Measurements from ENCODE around the gene NECTIN3. TPM values are rescaled to one million over a fixed set of nuclear protein-coding genes. Genes with fewer than 3 reads are reported as not detected.

NECTIN3 gene
- total RNA-seq, 1 donor from 2014 or later, result 19.8 TPM

DNA sequence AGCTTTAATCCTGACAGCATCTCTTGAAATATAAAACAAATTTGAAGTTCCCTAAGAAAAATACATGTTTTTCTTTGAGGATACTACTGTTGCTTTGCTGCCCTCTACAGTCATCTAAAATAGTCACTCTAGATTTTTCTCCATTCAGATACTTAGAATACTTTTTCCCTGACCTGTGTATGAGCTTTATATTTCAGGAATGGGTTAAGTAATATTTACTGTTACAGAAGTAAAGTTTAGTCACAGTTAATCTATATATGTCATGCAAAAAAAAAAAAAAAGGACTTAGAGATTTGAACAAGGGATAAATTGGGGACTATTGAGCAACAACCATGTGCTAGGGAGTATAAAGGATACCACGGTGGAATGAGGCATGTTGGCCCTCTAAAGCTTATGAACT, 8.8 kb downstream of the NECTIN3 start:
- no peak for DNase-seq (ENCODE audit: low spot score)

DNA sequence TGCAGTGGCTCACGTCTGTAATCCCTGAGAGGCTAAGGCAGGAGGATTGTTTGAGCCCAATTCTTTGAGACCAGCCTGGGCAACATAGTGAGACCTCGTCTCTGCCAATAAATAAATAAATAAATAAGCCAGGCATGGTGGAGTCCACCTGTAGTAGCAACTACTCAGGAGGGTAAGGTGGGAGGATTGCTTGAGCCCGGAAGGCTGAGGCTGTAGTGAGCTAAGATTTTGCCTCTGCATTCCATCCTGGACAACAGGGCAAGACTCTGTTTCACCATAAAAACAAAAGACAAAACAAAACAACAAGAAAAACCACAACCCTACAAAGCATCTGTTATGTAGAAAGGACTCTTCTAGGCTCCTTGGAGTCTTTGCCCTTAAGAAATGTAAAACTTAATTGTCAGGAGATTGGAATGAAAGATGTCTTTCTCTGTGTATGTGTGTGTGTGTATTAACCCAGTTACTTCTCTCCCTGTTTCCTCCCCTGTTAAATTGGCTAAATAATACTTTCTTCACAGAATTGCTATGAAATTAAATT, 9.5 kb downstream of the NECTIN3 start:
- no peak for DNase-seq (ENCODE audit: low spot score)

DNA sequence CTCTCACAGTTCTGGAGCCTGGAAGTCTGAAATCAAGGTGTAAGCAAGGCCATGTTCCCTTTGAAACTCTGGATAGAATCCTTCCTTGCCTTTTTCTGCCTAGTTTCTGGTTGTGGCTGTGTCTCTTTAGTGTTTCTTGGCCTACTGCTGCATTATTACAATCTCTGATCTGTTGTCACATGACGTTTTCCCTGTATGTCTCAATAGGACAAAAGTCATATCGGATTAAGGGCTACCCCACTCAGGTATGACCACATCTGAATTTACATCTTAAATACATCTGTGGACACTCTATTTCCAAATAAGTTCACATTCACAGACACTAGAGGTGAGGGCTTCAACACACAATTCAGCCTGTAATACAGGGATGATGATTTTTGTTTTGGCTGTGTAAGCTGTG, 13.3 kb downstream of the NECTIN3 start:
- DNase-seq (ENCODE audit: low spot score), result no peak

DNA sequence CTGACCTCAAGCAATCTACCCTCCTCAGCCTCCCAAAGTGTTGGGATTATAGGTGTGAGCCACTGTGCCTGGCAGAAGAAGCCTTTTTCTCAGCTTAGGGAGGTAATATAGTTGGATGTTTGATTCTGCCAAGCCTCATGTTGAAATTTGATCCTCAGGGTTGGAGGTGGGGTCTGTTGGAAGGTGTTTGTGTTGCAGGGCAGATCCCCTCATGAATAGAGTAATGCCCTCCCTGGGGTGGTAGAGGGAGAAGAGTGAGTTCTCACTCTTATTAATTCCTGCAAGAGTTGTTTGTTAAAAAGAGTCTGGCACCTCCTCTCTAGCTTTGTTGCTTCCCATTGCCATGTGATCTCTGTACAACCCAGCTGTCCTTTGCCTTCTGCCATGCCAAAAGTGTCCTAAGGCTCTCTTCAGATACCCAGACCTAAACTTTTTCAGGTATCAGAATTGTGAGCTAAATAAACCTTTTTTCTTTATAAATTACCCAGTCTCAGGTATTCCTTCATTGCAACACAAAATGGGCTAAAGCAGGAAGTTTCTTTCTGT, 16.4 kb downstream of the NECTIN3 start:
- DNase-seq (ENCODE audit: low spot score), result no peak

DNA sequence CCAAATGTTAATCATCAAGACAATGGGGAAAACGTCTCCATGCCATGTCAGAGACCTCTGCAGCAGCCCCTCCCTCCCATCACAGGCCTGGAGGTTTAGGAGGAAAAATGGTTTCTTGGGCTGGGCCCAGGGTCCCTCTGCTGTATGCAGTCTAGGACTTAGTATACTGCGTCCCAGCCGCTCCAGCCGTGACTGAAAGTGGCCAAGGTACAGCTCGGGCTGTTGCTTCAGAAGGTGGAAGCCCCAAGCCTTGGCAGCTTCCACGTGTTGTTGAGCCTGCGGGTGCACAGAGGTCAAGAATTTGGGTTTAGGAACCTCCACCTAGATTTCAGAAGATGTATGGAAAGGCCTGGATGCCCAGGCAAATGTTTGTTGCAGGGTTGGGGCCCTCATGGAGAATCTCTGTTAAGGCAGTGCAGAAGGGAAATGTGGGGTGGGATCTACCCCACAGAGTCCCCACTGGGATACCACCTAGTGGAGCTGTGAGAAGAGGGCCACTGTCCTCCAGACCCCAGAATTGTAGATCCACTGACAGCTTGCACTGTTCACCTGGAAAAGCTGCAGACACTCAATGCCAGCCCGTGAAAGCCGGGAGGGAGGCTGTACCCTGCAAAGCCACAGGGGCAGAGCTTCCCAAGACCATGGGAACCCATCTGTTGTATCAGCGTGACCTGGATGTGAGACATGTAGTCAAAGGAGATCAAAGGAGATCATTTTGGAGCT, 25.0 kb downstream of the NECTIN3 start:
- no peak for DNase-seq (ENCODE audit: low spot score)

DNA sequence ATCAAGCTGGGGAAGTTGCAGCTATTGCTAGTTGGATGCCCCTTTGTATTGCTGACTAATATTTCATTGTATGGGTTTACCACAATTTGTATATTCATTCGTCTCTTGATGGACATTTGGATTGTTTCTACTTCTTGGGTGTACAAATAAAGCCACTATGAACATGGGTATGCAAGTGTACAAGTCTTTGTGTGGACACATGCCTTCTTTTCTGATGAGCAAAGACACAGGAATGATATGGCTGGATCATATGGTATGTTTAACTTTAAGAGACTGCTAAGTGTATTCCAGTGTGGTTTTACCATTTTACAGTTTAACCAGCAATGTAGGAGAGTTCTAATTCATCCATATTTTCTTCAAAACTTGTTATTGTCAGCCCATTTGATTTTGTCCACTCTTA, 32.2 kb downstream of the NECTIN3 start:
- no peak for DNase-seq (ENCODE audit: low spot score)

DNA sequence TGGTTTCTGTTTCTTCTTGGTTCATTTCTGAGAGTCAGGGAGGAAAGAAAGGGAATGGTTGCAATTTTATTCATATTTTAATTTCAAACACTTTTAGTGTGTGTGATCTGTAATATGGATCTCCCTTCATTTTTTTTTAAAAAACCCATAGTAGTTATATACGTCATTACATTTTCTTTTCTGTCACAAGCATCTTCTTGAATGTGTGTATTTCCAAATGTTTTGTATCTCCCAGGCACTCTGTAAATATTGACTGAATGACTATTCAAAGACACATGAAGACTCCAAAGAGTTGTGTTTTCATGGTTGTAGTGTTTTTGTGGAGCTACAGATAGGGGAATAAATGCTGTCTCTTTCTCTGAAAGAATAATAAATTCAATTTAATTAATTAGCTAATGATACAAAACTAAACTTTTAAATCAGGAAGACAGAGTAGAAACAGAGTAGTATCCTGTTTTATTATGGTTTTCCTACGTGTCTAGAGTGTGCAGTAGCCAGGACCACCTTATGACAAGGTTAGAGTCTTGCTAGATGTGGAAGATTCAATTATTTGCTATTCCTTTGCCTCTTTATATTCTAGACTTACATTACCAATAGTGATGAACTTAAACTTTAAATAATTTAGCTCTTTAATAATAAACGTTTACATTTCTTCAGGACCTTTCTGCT, 35.5 kb downstream of the NECTIN3 start:
- DNase-seq (ENCODE audit: low spot score), result no peak

DNA sequence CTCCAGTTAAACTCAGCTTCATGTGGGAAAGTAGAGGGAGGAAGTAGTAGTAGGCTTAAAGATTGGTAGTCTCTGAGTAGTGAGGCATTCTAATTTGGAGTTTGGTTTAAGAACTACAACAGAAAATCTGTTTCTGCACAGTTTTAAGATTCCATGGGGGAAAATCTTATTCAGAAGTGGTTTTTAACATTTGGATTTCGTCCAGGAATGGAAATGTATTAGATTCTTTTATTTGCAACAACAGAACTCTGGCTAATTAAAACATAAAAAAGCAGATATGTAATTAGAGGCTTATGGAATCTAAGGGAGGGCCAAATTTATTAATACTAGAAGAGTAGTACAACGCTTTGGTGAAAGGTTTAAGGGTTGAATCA, 36.0 kb downstream of the NECTIN3 start:
- DNase-seq (ENCODE audit: low spot score), result no peak

DNA sequence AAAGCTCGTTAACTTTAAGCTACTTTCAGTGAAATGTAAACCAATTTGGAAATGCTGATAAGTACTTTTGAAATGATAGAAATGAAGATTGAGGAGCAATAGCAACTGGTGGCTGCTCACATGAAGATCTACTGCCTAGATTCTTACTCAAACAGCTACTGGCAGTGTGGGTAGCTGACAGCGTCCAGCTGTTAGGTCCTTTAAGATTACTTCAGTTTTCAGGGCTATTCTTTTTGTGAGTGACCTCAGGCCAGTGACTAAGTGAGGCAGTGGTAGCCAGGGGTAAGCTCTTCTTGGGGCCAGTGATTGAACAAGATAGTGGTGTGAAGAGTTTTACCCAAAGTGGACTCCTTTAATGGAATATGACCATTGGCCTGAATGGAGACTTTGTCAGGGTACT, 41.3 kb downstream of the NECTIN3 start:
- DNase-seq (ENCODE audit: low spot score), result no peak

DNA sequence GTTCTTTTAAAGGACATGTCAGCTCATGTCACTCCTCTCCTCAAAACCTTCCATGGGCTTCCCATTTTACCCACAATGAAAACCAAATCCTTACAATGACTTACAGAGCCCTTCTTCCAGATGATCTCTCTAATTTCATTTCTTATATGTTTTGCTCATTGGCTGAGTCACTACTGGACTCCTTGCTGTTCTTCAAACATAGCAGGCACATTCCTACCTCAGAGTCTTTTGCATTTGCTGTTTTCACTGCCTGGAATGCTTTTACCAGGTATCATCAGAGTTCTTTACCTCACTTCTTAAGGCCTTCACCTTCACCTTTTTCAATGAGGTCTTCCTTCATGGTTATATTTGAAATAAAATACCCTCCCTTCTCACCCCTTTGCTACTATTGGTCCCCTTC, 57.3 kb downstream of the NECTIN3 start:
- DNase-seq (ENCODE audit: low spot score), result no peak

DNA sequence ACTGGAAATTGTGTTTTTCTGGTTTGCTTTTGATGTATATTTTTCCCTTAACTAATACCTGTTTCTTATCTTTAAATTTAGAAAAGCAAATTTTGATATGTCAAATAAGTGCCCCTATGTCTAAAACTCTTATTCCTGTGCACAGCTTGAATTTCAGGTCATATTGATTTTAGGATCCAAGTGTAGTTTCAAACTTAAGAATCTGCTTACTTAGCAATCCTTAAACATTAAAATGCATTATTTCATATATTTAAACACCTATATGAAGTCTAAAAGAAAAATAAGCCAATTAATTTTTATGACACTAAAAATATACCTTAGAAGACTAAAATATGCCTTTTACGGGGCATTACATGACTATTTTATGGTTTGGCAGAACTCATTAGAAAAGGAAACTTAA, 59.2 kb downstream of the NECTIN3 start:
- DNase-seq (ENCODE audit: low spot score), result no peak

DNA sequence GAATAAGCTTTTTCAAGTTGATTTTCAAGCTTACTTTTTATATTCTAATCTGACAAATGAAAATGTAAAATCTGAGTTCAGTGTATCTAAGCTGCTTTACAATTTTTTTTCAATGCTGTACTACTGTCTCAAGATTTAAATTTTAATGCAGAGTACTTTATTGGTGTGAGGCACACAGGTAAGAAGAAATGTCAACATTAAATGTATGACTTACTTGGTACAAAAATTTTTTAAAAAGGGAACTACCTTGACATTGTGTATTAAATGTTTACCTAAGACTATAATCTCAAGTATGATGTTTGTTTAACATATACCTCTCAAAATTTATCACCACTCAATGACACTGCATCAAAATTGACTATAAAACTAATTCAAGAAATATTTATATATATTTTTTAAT, 62.7 kb downstream of the NECTIN3 start:
- DNase-seq (ENCODE audit: low spot score), result no peak

DNA sequence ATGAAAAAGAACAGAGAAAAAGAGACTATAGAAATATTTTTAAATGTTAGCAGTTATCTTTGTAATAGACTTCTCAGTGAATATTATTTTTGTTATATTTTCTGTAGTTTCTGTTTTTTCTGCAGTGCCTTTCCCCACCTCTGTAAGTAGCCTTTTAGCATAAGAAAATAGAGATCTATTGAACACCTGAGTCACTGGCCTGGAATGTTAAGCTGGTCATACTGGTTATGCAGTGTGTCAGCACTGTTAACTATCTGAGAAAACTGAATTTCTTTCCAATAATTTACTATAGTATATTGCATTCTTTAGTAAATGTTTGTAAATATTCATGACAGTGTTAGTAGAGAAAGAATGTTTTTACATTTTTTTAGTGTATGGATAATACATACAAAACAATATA, 79.8 kb downstream of the NECTIN3 start:
- no peak for DNase-seq (ENCODE audit: low spot score)

DNA sequence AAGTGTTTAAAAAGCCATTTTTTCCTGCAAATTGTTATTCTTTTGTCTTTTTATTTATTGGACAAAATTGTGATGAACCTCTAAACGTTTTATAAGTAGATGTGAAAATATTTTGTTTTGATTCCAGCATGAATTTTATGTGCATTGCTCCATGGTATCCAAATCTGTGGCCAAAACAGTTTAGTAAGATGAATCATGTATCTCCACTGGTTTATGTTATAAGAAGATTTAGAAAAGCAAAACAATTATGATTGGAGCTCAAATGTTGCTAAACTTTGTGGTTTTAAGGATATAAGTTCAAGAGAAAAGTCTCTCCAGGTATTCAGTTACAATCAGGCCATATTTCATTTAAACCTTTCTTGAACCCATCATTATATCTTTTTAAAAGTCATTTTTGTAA, 80.9 kb downstream of the NECTIN3 start:
- DNase-seq (ENCODE audit: low spot score), result no peak

DNA sequence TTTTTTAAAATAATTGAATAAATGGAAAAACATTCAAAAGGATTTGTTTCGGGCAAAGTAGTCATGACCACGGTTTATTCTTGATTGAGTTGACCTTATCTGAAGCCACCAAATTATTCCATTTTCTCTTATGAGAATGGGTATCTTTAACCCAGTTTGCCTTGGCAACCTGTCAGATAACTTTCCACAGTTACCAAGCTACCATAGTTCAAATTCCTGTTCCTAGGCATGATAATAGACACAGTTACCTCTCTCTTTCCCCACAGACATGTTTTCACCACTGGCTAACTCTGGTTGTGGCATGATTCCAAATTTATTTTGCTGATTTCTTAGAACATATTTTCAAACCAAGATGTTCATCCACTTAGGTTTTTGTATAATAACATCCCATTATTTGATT, 84.9 kb downstream of the NECTIN3 start:
- no peak for DNase-seq (ENCODE audit: low spot score)

DNA sequence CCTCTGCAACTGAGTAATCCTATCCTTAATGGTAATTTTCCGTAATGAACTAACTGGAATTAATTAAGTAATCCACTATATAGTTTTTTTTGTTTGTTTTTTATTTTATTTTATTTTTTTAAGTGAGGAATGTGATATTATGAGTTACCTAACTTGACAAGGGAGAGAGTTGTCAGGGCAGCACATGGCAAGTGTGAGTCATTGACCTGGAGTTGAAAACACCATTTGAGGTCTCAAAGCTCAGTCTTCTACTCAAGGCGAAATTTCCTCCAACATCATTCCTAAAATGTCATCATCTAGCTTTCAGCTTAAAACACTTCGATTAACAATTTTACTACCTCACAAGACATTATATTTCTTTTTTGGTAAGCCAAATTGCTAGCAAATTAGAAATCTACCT, 87.8 kb downstream of the NECTIN3 start:
- no peak for DNase-seq (ENCODE audit: low spot score)

DNA sequence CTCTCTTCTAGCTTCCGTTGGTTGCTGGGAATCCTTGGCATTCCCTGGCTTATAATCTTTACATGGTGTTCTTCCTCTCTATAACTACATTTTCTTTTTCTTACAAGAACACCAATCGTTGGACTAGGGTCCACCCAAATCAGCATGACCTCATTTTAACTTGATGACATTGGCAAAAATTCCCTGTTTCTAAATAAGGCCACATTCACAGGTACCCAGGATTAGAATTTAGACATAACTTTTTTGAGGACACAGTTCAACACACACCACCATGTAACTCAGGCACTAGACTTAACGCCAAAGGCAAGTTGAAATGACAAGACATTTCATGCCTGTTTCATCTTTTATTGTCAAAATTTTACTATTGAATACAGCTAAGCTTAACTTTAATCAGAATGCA, 93.0 kb downstream of the NECTIN3 start:
- no peak for DNase-seq (ENCODE audit: low spot score)

DNA sequence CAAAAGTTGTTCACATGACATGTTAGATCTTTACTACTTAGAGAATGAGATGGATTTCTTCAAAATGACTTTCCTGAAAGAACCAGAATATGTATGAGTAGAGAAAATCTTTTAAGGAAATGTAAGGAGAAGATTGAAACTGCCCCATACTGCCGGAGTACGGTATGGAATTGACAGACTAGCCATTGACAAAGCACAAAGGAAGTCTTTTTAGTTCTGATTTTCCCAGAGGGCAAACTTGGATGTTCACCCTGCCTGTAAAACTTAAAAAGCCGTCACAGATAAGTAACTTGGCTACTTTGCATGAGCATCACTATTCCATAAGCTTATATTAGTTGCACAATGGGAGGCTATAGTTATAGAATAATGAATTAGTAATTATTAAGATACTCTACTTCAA, 93.8 kb downstream of the NECTIN3 start:
- no peak for DNase-seq (ENCODE audit: low spot score)

DNA sequence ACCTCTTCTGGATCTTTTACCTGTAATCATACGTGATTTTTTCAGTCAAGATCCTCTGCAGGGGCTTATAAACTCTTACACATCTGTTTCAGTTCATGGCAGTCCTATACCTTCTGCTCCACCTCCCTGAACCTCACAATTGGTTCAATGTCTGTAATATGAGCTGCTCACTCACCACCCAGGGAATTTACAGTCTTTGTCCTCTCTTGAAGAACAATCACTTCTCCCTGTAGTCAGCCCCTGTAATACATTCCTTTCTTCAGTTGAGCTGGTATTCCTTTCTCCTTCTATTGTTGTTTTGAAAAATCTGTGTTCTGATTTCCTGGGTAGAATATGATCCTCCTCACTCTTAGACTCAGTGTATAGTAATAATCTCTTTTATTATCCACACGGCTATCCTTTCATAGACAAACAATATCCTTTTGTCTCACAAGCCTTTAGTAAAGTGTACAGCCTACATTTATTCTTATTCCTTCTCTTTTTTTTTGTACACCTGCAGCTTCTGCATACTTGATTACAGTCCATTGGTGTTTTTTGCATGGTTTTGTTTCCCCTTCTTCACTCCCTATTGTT, 101.8 kb downstream of the NECTIN3 start:
- DNase-seq (ENCODE audit: low spot score), result no peak

DNA sequence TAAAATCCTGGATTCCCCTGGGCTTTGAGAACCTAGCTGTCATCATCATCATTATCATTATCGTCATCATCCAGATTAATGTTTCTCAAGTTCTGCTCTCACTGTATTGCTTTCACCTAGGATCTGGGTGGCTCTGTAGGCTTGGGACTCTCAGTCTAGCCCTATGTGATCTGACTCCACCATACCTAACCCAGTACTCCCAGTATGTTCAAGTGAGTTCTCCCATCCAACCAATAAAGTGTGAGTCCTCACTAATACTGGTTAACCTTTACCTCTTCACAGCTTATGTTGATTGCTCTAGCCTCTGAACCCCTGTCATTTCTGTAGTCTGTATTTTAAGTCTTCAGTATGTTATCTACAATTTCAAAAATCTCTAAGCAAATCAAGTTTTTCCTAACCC, 102.3 kb downstream of the NECTIN3 start:
- DNase-seq (ENCODE audit: low spot score), result no peak

DNA sequence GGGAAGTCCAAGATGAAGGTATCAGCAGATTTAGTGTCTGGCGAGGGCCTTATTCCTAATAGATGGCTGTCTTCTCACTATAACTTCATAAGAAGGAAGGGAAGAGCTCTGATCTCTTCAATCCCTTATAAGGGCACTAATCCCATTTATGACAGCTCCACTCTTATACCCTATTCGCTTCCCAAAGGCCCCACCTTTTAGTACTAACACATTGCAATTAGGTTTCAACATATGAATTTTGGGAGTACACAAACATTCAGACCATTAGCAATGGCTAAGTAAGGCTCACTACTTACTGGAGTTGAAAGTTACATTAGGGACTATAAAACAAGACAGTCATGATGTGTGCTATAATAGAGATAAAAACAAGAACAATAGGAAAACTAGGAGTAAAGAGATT, 118.9 kb downstream of the NECTIN3 start:
- no peak for DNase-seq (ENCODE audit: low spot score)

DNA sequence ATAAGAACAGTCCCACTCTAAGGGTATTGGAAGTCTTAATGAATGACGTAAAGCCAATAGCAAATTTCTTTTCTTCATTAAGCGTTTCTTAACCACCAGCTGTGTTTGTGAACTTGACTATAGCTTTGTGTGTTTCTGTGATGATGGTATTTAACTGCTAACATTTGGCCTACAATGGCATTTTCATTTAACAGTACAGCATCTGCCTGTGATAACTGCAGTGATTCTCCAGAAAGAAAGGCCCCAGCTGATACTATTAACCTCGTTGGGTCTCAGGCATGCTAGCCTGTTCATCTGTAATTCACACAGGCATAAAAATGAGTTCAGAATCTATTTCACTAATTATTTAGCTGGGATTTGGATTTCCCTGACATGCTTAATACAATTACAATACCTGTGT, 121.9 kb downstream of the NECTIN3 start:
- DNase-seq (ENCODE audit: low spot score), result no peak
